HG02610 (cell line): ENCODE results near the gene SPHK2.

ENCODE experiments used
- ATAC-seq: cut with Tn5 transposase; IDR thresholded peaks from one replicate; pipeline ENCODE4 v1.9.1; 2021; ENCODE audit warnings: mild to moderate bottlenecking, moderate library complexity; ENCODE audit not compliant: unreplicated experiment

SPHK2 gene

GRCh38 chr19:48603850-48604249 is 15.5 kb upstream of the SPHK2 start:
- ATAC-seq = no peak

DNA sequence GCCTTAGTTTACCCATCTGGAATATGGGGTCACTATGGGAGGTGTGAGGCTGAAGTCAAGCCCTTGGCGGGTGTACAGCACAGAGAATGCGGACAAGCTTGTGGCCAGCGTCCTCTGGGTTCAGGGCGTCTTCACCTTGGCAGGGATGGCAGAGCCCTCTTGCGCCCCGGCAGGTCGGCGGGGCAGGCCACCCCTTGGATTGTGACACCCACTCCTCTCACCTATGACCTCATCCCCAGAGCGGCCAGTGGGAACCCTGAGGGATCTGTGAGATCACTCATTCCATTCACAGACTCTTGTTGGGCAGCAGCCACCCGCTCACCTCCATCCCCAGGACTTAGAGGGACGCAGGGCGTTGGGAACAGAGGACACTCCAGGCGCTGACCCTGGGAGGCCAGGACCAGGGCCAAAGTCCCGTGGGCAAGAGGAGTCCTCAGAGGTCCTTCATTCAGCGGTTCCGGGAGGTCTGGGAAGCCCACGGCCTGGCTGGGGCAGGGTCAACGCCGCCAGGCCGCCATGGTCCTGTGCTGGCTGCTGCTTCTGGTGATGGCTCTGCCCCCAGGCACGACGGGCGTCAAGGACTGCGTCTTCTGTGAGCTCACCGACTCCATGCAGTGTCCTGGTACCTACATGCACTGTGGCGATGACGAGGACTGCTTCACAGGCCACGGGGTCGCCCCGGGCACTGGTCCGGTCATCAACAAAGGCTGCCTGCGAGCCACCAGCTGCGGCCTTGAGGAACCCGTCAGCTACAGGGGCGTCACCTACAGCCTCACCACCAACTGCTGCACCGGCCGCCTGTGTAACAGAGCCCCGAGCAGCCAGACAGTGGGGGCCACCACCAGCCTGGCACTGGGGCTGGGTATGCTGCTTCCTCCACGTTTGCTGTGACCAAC is 12.6 kb upstream of the SPHK2 start, which contains the start of gene SPACA4:
Gene SPACA4, plus strand, starts transcription at position 280 of the 896 bp plus-strand sequence. Its CDS starts 237 bp downstream, at position 517.
- ATAC-seq = no peak

GRCh38 chr19:48607359-48607755 is 11.9 kb upstream of the SPHK2 start:
- ATAC-seq = no peak

DNA sequence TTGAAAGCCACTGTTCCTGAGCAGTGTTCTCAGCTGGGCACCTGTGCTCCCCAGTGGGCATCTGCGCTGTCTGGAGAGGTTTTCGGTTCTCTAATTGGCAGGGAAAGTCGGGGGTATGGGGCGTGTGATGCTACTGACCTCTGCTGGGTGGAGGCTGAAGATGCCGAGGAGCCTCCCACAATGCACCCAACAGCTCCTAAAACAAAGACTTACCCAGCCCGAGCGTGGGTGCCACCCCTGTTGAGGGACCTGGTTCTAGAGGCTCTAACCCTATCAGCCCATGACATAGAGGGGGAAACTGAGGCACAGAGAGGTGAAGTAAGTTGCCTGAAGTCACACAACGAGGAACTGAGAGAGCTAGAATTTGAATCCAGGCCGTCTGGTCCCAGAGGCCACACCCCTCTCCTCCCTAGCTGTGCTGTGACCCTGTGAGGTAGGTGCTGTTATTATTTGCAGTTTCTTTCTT is 10.5 kb upstream of the SPHK2 start:
- peak; percentile 57 for ATAC-seq

DNA sequence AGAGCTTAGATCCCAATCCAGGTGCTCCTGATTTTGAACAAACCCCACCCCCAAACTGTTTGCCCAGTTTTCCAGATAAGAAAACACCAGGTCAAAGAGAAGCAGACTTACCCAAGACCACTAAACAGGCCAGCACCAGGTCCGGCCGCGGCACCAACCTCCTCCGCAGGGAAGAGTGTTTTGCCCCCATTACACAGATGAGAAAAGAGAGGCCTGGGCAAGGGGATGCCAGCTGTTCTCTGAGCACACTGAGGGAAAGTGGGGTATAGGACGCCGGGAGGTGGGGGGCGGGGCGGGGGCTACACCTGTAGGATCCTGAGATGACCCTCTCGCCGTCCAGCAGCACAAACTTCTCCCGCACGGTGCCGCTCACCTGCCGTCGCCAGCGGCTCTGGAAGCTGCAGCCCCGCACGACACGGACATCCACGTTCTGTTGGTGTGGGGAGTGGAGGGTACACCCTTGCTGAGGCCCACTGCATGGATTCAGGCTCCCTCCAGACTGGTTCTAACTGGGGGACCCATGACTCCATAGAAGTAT is 9.7 kb upstream of the SPHK2 start:
- ATAC-seq = no peak

DNA sequence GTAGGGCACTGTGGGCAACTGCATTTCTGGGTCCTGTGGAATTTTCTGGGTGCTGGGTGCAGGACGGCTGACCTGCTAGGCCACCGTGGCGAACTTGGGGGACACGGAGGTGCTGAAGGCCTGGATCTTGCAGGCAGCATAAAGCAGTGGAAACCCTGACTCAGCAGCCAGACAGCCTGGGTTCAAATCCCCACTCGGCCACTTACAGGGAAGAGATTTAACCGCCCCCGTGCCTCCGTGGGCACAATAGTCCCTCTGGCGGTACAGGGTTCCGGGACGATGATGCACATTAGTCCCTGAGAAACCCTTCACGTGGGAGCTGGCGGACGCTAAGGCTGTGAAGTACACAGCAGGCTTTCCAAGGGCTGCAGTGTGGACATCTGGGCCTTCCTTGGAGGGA is 7.4 kb upstream of the SPHK2 start:
- ATAC-seq = no peak

GRCh38 chr19:48613024-48613851 is 6.1 kb upstream of the SPHK2 start:
- no peak for ATAC-seq

DNA sequence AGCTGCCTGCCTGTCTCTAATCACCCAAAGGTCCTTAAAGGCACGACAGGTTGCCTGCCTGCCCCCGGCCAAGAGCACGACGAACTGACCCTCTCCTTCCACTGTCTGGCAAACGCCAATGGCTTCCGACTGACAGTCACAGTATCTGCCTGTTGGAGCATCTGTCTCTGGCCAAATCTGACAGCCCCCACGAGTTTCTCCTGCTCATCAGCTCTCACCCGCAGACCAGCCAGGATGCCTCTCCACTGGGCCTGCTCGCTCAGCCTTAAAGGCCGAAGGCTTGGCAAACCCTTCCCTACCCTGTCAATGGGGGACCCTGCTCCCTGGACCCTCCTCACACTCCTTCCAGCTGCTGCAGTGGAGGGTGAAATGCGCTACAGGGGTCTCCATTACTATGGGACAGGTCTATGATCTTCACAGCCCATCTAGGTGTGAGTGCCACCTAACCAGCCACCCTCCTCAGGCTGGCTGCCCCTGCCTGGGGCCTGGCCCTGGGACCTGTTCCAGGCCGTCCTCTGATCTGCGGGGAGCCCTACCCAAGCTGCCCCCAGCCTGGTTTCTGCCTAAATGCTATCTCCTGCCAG is 5.4 kb upstream of the SPHK2 start:
- no peak for ATAC-seq

DNA sequence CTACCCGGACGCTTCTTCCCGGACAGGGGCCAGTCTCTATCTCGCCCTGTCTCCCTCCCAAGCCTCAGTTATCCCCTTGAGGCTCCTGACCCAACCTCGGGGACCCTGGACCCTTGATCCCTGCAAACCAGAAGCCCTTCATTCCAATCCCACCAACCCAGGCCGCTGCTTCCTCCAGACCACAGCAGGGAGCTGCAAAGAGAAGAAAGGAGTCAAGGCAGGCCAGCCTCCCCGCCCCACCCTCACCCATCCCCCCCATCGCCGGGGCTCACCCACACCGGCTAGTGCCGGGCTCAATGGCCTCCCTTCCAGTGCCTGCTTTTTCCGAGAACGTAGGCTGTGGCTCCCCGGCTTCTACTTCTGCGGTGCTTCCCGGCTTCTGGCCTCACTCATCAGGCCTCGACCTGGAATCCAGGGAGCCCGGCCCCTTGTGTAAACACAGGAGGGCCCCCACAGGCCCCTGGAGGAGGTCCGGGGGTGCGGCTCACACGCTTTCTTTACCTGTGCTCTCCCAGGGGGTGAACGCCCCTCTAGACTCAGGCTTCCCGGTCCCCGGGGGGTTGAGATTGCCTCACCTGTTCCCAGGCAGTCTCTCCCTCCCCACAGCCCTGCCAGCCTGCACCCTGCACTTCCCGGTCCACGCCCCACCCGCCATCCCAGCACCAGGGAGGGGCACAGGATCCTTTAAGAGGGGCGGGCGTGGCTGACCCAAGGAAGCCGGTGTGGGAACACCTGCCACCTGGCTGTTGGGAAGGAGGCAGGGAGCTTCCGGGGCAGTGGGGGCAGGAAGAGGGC is 4.7 kb upstream of the SPHK2 start, which contains the start of gene FAM83E:
Gene FAM83E, minus strand, starts transcription at position 641 of the 795 bp plus-strand sequence. CDS start 1,704 bp downstream, outside the sequence.
- ATAC-seq = no peak

DNA sequence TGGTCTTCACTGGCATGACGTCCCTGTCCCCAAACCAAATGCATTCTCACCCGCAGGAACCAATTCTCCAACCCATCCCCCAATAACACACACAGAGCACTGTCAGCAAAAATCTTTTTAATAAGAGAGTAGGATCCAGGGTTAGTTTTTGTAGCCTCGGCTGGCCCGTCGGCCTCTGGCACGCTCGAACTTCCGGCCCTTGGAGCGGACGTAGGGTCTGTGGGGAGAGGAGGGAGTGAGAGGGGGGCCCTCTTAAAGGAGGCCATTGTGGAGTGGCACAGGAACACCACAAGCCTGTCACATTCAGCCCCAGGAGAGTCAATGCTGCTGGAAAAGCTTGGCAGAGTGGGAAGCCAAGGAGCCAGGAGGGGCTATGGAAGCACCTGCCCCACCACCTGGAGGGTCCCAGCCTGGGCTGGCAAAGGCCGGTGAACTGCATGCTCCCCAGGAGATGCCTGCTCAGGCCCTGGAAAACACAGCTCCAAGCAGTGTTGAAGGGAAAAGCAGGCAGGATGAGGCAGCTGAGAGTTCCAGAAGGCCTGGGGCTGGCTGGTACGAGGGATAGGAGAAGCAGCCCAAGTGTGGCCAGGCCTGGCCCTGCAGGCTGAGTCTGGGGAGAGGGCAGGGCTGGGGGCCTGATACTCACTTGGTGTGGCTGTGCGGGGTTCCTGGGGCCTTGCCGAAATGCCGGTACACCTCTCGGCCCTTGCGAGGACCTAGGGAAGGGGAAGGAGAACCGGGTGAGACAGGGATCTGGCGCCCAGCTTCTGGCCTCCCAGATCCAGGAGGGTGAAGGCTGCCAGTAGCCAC is 3.9 kb upstream of the SPHK2 start:
- ATAC-seq = no peak

- ATAC-seq = no peak
Observed at GRCh38 chr19:48616041-48616436, 3.3 kb upstream of the SPHK2 start.

GRCh38 chr19:48616491-48617056 is 2.7 kb upstream of the SPHK2 start:
- ATAC-seq = no peak

DNA sequence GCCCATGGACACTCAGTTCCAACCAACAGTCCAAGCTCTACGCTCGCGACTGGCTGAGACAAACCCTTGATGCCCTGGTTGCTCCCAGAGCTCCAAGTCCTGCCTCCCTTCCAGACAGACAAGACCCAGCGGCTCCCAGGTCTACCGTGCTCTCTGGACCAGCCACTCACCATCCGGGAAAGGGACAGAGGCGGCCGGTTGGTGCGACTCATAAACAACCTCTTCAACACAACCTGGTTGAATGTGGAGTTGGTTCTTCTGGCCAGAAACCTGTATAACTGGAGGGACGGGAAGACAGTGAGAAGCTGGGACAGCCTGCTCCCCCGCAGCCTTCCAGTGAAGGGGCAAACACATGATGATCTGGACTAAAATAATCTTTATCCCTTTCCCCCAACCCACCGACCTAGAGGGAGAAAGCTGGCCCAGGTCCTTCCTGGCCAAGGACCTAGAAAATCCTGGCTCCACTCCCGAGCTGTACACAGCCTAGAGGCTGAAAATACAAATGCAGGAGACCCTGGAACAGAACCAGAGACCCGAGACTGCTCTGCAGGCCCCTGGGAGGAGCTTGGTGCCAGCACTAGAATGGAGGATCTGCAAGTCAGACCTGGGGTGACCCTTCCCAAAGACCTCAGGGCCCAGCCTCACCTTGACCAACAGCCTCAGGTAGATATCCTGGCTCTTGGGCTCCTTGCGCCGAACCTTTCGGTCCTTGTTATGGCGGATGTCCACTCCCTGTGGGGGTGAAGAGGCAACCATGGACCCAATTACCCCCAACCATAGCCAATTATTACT is 2.0 kb upstream of the SPHK2 start:
- no peak for ATAC-seq

DNA sequence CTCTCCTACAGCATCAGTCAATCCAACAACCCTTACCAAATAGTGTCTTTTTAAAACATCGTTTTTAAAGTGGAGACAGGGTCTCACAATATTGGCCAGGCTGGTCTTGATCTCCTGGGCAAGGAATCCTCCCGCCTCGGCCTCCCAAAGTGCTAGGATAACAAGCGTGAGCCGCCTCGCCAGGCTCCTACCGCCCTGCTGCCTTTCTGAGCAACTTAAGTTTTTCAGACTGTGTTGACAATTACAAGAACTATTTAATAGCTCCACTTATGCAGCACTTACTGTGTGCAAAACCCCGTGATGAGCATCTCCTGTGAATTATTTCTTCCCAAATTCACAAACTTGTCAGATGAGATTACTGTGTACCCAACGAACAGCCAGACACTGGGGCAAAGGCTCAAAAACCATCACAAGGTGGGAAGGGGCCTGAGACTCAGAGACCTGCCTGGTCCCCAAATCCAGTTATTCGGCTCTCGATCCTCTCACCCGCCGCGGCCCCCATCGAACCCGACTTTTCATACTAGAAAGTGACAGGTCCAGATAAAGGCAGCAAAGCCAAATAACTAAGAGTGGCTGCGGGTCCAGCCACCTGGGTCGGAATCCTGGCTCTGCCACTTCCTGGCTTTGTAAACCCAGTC is 909 bp upstream of the SPHK2 start:
- ATAC-seq = no peak

GRCh38 chr19:48619692-48620585 is 633 bp downstream of the SPHK2 start:
- no peak for ATAC-seq

DNA sequence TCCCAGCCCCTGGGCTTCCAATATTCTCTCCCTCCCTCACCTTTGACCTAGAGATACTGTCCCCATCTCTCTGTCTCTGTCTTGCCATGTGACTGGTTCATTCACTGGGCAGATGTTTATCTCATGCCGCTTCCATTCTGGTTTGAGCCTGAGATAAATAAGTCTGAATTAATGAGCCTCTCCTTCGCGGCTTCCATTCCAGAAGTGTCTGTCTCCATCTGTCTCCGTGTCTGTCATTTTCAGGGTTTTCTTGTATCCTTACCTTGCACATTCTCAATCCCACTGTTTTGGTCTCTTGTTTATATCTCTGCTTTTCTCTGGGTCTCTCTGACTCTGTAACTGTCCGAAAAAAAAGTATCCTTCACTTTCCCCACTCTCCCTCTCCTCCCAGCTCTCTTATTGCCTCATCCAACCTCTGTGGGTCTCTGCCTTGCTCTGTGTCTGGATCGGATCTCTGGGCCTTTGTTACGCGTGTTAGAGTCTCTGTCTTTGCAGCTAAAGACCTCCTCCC is 4.3 kb downstream of the SPHK2 start:
- ATAC-seq = no peak
